ENCODE results near the gene EFCAB6.

GRCh38 chr22:43631201-43631600 is 180.9 kb downstream of the EFCAB6 start:
- TF ChIP-seq CTCF (IDR thresholded peaks at IDR 0.05) (no peak), ZFX (IDR thresholded peaks at IDR 0.05; ENCODE audit: borderline replicate concordance) (no peak)
